Glutamatergic neuron (in vitro differentiated cells): ENCODE measurements around the gene TBC1D5. TPM values are rescaled to one million over a fixed set of nuclear protein-coding genes. Genes with fewer than 3 reads are reported as not detected.
"Not testable (repeated sequence)": the region's sequence is repeated elsewhere in the genome, so short reads cannot be mapped to it uniquely, and the experiment has no call there.

Experiments
- DNase-seq: peaks from one replicate; pipeline ENCODE4 v3.0.0; 2022
- H3K27ac Mint-ChIP-seq: one replicate; pipeline ENCODE4 v1.8.0; 2020; ENCODE audit warnings: mild to moderate bottlenecking, mixed read lengths, inconsistent platforms; ENCODE audit not compliant: unreplicated experiment
- H3K27me3 Mint-ChIP-seq: one replicate; pipeline ENCODE4 v1.8.0; 2020; ENCODE audit warnings: mild to moderate bottlenecking, moderate library complexity, mixed read lengths, inconsistent platforms; ENCODE audit not compliant: unreplicated experiment
- H3K36me3 Mint-ChIP-seq: one replicate; pipeline ENCODE4 v1.8.0; 2020; ENCODE audit warnings: mild to moderate bottlenecking, mixed read lengths, inconsistent platforms; ENCODE audit not compliant: unreplicated experiment
- H3K4me1 Mint-ChIP-seq: one replicate; pipeline ENCODE4 v1.8.0; 2020; ENCODE audit warnings: mild to moderate bottlenecking, low read depth, mixed read lengths, inconsistent platforms; ENCODE audit not compliant: unreplicated experiment
- H3K4me3 Mint-ChIP-seq: one replicate; pipeline ENCODE4 v1.8.0; 2020; ENCODE audit warnings: mild to moderate bottlenecking, mixed read lengths, inconsistent platforms; ENCODE audit not compliant: unreplicated experiment
- H3K9me3 Mint-ChIP-seq: one replicate; pipeline ENCODE4 v1.8.0; 2020; ENCODE audit warnings: mild to moderate bottlenecking, moderate library complexity, mixed read lengths, inconsistent platforms; ENCODE audit not compliant: unreplicated experiment
- CTCF ChIP-seq: fragments of 200-600 bp; sonication (generic); IDR thresholded peaks from one replicate; pipeline ENCODE4 v1.5.0; 2021; ENCODE audit not compliant: partially characterized antibody, unreplicated experiment
- total RNA-seq: library from RNA; stranded (reverse); fragmentation: NEBNext Ultra II Directional; extraction: Animal tissue kit (Norgen Biotek cat#: 25700); gene quantifications from one replicate; pipeline ENCODE4 v1.2.1, GENCODE V29; 2021; ENCODE audit not compliant: unreplicated experiment

The TBC1D5 gene
- total RNA-seq, 1 donor from 2014 or later, result 40.2 TPM

GRCh38 chr3:17775073-17775472 lies 32.6 kb upstream of the TBC1D5 start:
- no peak for DNase-seq
- no peak overlapping the region for H3K27ac Mint-ChIP-seq
- no peak overlapping the region for H3K4me3 Mint-ChIP-seq
- H3K27me3 Mint-ChIP-seq, result no peaks in the 10 kb centered on the region
- no peaks in the 10 kb centered on the region for H3K4me1 Mint-ChIP-seq
- no peaks in the 10 kb centered on the region for H3K9me3 Mint-ChIP-seq
- no peak for TF ChIP-seq CTCF
- H3K36me3 Mint-ChIP-seq, result no peaks in the 10 kb centered on the region

- H3K36me3 Mint-ChIP-seq, H3K27ac Mint-ChIP-seq, DNase-seq, H3K4me3 Mint-ChIP-seq, H3K4me1 Mint-ChIP-seq, H3K27me3 Mint-ChIP-seq, H3K9me3 Mint-ChIP-seq: not testable (repeated sequence)
Observed at GRCh38 chr3:17774180-17774910, 31.9 kb upstream of the TBC1D5 start.

- Mint-ChIP-seq H3K27ac (no peak overlapping the region), H3K4me3 (no peak overlapping the region), H3K4me1 (no peaks in the 10 kb centered on the region), H3K36me3 (no peaks in the 10 kb centered on the region), H3K27me3 (no peaks in the 10 kb centered on the region), H3K9me3 (no peaks in the 10 kb centered on the region)
- no peak for DNase-seq
- TF ChIP-seq CTCF, result no peak
Observed at GRCh38 chr3:17772556-17772955, 30.1 kb upstream of the TBC1D5 start.

- no peak for DNase-seq
- Mint-ChIP-seq H3K4me1 (no peaks in the 10 kb centered on the region), H3K9me3 (no peaks in the 10 kb centered on the region), H3K36me3 (no peaks in the 10 kb centered on the region), H3K4me3 (no peak overlapping the region), H3K27me3 (no peaks in the 10 kb centered on the region), H3K27ac (no peak overlapping the region)
- no peak for TF ChIP-seq CTCF
Observed at GRCh38 chr3:17771177-17772017, 29.0 kb upstream of the TBC1D5 start.

- no peak overlapping the region for H3K4me3 Mint-ChIP-seq
Observed at GRCh38 chr3:17770682-17771081, 28.3 kb upstream of the TBC1D5 start.

More at GRCh38 chr3:17770682-17771081, 28.3 kb upstream of the TBC1D5 start:
- Mint-ChIP-seq H3K27me3 (no peaks in the 10 kb centered on the region), H3K27ac (no peak overlapping the region), H3K9me3 (peaks cover under 1% of the 10 kb centered on the region), H3K36me3 (no peaks in the 10 kb centered on the region), H3K4me1 (no peaks in the 10 kb centered on the region)
- TF ChIP-seq CTCF, result no peak
- no peak for DNase-seq
